IgD-negative memory B cell (primary cell): Measurements from ENCODE around the gene CANT1. TPM values are rescaled to one million over a fixed set of nuclear protein-coding genes. Genes with fewer than 3 reads are reported as not detected.

Source experiments
- H3K27ac Mint-ChIP-seq, 3 donors: one replicate each; pipeline ENCODE4 v1.8.0; 2020 to 2022; ENCODE audit warnings: mild to moderate bottlenecking in 3 of 3, mixed read lengths in 3 of 3, moderate library complexity in 1 of 3
- H3K27me3 Mint-ChIP-seq: one replicate; pipeline ENCODE4 v1.8.0; 2021; ENCODE audit warnings: mixed read lengths
- H3K36me3 Mint-ChIP-seq: one replicate; pipeline ENCODE4 v1.8.0; 2020; ENCODE audit warnings: mild to moderate bottlenecking, mixed read lengths
- H3K4me1 Mint-ChIP-seq, 3 donors: one replicate each; pipeline ENCODE4 v1.8.0; 2020 to 2022; ENCODE audit warnings: mixed read lengths in 3 of 3, mild to moderate bottlenecking in 1 of 3
- H3K4me3 Mint-ChIP-seq, 4 donors: one replicate each; pipeline ENCODE4 v1.8.0; 2020 to 2022; ENCODE audit warnings: mild to moderate bottlenecking in 4 of 4, mixed read lengths in 4 of 4, moderate library complexity in 3 of 4
- H3K9me3 Mint-ChIP-seq, 3 donors: one replicate each; pipeline ENCODE4 v1.8.0; 2020 to 2021; ENCODE audit warnings: mixed read lengths in 3 of 3, mild to moderate bottlenecking in 1 of 3
- polyA plus RNA-seq: library from polyadenylated mRNA; unstranded; fragments of 300-500 nt; fragmentation: Illumina TruSeq; gene quantifications from one replicate; pipeline ENCODE4 v1.2.3, GENCODE V29; 2021

CANT1 gene
- polyA plus RNA-seq, 1 donor from 2014 or later, result 8.6 TPM

DNA sequence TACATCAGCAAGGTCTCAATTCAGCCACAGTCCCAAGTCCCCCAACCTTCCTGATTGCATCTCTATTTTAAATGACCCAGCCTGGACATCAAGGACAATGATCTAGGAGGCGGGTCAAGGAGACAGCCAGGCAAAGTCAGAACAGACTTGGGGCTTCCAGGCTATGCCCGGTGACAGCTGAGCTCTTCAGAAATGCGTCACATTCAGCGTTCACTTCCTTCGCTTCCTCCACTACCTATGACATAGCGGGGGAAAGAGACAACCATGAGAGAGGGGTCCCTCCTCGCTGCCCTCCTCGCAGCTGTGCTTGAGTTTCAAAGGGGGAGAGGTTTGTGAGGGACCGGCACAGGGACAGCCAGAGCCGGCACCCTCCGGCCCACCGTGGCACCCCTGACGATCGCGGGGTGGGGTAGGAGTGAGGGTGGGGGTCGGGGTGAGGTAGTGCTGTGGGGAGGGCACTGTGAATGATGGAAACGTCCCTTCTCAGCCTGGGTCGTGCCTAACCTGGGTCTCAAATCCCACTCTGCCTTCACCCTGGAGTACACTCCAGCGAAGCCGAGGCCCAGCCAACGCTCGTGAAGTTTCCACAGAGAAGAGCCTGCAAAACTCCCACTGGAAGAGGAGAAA is 17.5 kb downstream of the CANT1 start:
- peak overlapping the region in 1 of 4 donors; percentile 17 for H3K4me3 Mint-ChIP-seq
- peaks cover 7% of the 10 kb centered on the region for H3K36me3 Mint-ChIP-seq
- H3K27ac Mint-ChIP-seq, result no peak overlapping the region
- peaks cover 0 to 6% (median under 1%) of the 10 kb centered on the region in 3 donors for H3K4me1 Mint-ChIP-seq
- H3K9me3 Mint-ChIP-seq, result peaks cover 0 to 1% (median 0%) of the 10 kb centered on the region in 3 donors
- peaks cover under 1% of the 10 kb centered on the region for H3K27me3 Mint-ChIP-seq

DNA sequence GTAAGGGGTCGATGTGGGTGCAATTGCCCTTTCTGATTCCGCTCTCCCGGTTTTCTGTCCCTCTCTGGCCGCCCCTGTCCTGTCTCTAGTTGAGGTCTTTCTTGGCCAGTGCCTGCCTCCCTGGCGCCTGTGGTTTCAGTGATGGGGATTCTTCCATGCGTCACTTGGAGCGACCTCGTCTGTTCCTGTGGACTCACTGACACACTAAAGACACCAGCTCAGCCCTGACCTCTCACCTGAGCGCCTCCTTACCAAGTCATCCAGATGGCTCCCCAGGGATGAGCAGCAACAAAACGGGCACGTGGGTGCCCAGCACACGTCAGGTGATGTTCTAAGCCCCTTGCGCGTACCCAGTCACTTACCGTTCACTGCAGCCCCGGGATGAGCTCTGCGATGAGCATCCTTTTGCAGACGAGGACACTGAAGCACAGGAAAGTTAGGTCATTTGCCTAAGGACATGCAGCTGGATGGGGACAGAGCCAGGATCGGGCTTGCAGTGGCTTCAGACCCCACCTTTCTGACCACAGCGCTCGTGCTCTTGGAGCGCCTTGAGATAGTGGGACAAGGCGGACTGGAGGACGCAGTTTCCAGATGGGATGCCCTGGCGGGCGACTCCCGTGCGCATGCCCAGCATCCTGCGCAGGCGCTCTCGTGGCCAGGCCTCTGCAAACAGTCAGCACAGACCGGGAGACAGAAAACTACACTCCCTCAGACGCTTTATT is 18.4 kb downstream of the CANT1 start:
- Mint-ChIP-seq H3K27ac (no peak overlapping the region), H3K27me3 (peaks cover 6% of the 10 kb centered on the region), H3K4me1 (peaks cover 8 to 13% (median 9%) of the 10 kb centered on the region in 3 donors), H3K4me3 (no peak overlapping the region), H3K36me3 (peaks cover 3% of the 10 kb centered on the region), H3K9me3 (peaks cover 0 to 1% (median 0%) of the 10 kb centered on the region in 3 donors)

DNA sequence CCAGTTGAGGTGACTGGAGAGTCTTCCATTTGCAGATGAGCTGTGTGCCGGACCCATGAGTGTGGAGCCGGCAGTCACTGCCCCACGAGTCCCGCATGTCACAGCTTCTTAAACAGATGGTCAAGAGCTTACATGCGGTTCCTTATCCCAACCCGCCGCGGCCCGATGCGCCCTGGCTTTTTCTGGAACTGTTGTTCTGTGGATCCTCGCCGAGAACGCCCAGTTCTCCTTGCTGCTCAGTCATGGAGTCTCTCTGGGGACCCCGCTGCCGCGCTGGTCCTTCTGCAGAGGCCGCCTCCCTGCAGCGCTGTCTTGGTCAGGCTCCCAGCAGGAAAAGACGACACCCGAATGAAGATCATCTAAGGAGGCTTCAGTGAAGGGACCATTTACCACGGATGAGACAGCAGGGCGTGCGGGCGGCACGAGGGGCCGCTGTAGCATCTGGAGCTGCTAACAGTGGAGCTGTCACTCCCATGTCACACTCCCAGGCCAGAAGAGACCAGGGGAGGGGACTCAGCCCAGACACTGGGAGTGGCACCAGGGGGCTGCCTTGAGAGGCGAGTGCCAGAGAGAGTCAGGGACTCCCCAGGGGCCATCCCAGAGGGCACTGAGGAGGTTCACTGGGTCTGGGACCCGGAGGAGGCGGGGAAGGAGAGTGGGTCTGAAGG is 19.1 kb downstream of the CANT1 start:
- Mint-ChIP-seq H3K27ac (no peak overlapping the region), H3K36me3 (peaks cover 3% of the 10 kb centered on the region), H3K4me1 (peaks cover 14 to 18% (median 14%) of the 10 kb centered on the region in 3 donors), H3K27me3 (peaks cover 12% of the 10 kb centered on the region), H3K4me3 (no peak overlapping the region), H3K9me3 (peaks cover 0 to 1% (median 0%) of the 10 kb centered on the region in 3 donors)

DNA sequence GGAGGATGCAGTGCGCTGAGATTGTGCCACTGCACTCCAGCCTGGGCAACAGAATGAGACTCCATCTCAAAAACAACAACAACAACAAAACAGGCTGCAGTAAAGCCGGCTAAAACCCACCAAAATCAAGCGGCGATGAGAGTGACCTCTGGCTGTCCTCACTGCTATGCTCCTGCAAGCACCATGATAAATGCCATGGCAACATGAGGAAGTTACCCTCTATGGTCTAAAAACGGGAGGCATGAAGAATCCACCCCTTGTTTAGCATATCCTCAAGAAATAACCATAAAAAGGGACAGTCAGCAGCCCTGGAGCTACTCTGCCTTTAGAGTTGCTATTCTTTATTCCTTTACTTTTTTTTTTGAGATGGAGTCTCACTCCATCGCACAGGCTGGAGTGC is 21.4 kb downstream of the CANT1 start:
- Mint-ChIP-seq H3K27me3 (peaks cover 12% of the 10 kb centered on the region), H3K27ac (peak overlapping the region in 1 of 3 donors; percentile 5), H3K4me3 (no peak overlapping the region), H3K36me3 (peaks cover 3% of the 10 kb centered on the region), H3K9me3 (no peaks in the 10 kb centered on the region), H3K4me1 (peaks cover 14 to 16% (median 14%) of the 10 kb centered on the region in 3 donors)

DNA sequence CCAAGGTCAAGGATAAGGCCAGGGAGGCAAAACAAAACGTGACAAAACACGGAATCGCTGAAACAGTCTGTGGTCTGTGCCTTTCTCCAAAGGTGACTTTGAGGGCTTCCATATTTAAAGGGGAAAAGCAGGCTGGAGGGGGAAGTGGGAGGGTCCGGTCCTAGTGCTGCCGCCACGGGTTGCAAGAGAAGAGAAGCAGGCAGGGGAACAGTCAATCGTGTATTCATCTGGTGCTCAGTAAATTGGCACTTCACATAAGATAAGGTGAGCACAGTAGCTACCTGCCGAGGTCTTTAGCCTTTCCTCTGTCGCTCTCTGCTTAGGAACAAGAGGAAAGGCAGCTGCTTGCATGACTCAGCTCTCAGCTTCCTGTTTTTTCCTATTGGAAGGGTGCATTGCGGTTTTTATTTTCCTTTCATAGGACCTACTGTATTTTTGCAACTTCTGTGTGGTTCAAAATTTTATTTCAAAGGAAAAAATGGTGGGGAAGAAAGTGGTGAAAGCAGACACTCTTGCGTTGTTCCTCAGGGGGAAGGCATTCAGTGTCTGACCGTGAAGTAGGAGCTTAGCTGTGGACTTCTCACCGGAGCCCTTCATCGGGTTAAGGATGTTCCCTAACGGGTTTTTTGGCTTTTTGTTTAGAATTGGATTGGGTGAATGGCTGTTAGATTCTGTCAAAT is 22.8 kb downstream of the CANT1 start:
- peaks cover 3% of the 10 kb centered on the region for H3K36me3 Mint-ChIP-seq
- no peaks in the 10 kb centered on the region for H3K9me3 Mint-ChIP-seq
- H3K27ac Mint-ChIP-seq, result no peak overlapping the region
- peaks cover 12% of the 10 kb centered on the region for H3K27me3 Mint-ChIP-seq
- H3K4me3 Mint-ChIP-seq, result peak overlapping the region in 1 of 4 donors; percentile 75
- peaks cover 14% of the 10 kb centered on the region in 3 donors for H3K4me1 Mint-ChIP-seq

DNA sequence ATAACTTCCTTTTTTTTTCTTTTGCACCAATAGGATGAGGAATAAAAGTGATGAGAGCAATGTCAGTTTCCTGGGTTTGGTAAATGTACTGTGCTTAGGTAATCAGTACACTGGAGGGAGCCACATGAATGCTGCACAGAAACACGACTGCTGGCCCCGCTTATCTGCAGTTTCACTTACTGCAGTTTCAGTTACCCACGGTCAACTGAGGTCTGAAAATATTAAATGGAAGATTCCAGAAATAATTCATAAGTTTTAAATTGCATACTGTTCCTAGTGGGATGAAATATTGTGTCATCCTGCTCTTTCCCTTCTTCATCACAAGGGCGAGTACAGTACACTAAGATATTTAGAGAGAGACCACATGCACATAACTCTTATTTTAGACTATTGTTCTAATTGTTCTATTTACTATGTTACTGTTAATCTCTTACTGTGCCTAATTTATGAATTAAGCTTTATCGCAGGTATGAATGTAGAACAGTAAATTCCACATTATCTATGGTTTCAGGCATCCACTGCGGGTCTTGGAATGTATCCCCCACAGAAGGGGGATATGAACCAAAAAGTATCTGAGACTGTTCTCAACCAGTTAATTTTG is 23.4 kb downstream of the CANT1 start:
- Mint-ChIP-seq H3K9me3 (no peaks in the 10 kb centered on the region), H3K4me3 (peak overlapping the region in 1 of 4 donors; percentile 75), H3K4me1 (peaks cover 14% of the 10 kb centered on the region in 3 donors), H3K36me3 (peaks cover 3% of the 10 kb centered on the region), H3K27ac (no peak overlapping the region), H3K27me3 (peaks cover 12% of the 10 kb centered on the region)

DNA sequence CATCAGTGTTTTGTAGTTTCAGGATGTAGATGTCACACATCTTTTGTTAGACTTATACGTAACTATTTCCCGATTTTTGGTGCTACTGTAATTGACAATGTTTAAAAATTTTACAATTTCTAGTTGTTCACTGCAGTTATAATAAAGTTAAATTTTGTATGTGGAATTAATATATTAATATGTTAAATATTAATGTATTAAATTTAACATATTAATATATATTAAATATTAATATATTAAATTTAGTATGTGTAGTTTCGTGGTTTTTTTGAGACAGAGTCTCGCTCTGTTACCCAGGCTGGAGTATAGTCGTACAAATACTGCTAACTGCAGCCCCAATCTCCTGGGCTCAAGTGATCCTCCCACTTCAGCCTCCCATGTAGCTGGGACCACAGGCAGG is 24.2 kb downstream of the CANT1 start:
- no peaks in the 10 kb centered on the region for H3K9me3 Mint-ChIP-seq
- H3K4me1 Mint-ChIP-seq, result peaks cover 14% of the 10 kb centered on the region in 3 donors
- H3K4me3 Mint-ChIP-seq, result no peak overlapping the region
- peaks cover 2% of the 10 kb centered on the region for H3K36me3 Mint-ChIP-seq
- H3K27me3 Mint-ChIP-seq, result peaks cover 12% of the 10 kb centered on the region
- H3K27ac Mint-ChIP-seq, result no peak overlapping the region

DNA sequence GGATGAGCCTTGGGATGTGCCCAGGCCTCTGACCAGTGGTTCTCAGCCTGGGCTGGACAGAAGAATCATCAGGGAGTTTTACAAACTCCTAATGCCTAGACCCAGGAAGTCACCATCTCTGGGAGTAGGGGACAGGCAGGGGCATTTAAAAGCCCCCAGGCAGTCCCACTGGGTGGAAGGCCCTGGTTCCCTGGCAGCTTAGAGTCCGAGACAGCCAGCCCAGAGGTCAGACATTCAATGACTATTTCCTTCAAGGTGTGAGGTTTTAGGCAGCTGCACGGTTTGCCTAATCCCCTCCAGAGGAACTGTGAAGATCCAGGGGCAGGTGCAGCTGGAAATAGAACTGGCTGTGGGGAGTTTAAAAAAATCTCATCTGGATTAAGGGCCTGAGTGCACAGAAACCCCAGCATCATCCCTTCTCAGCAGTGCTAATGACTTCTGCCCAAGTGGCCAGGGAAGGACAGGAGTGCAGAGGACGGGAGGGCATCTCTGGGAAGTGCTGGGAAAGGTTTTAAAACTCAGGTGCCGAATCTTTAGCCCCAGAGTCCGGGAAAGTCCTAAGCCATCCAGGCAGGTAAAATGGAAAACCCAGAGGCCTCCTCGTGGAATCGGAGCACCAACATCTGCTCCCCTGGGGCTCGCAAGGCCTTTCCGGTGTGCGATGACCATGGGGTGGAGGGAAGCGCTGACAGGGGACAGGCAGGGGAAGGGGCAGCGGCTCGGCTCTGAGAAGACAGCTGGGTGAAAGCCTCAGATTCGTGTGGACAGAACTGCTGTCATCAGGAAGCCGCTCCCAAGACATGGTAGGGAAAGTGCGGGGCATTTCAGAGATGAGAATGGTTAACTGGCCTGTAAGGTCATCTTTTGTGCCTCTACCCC is 28.3 kb downstream of the CANT1 start:
- no peaks in the 10 kb centered on the region for H3K9me3 Mint-ChIP-seq

DNA sequence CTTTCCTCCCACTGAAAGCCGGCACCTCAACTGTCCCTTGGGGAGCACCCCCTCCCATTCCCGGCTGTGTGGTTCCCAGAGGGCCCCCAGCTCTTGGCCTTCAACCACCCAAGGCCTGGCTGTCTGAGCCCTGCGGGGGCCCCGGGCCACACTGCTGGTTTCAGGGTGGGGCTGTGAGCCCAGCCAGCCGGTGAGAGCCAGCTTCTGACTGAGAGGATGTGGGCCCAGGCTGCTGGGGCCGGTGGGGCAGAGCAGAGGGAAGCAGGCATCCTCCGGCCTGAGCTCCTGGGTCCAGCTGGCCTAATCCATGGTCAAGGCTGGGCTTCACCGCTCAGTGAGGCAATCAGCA is 29.0 kb downstream of the CANT1 start:
- no peaks in the 10 kb centered on the region for H3K9me3 Mint-ChIP-seq
- H3K4me1 Mint-ChIP-seq, result peaks cover 6 to 11% (median 7%) of the 10 kb centered on the region in 3 donors
- no peak overlapping the region for H3K4me3 Mint-ChIP-seq
- no peaks in the 10 kb centered on the region for H3K36me3 Mint-ChIP-seq
- no peaks in the 10 kb centered on the region for H3K27me3 Mint-ChIP-seq
- H3K27ac Mint-ChIP-seq, result no peak overlapping the region

More for the DNA sequence above, 28.3 kb downstream of the CANT1 start:
- Mint-ChIP-seq H3K27me3 (peaks cover 6% of the 10 kb centered on the region), H3K27ac (peak overlapping the region in 1 of 3 donors; percentile 62), H3K4me3 (no peak overlapping the region), H3K36me3 (no peaks in the 10 kb centered on the region), H3K4me1 (peaks cover 12 to 17% (median 13%) of the 10 kb centered on the region in 3 donors)

DNA sequence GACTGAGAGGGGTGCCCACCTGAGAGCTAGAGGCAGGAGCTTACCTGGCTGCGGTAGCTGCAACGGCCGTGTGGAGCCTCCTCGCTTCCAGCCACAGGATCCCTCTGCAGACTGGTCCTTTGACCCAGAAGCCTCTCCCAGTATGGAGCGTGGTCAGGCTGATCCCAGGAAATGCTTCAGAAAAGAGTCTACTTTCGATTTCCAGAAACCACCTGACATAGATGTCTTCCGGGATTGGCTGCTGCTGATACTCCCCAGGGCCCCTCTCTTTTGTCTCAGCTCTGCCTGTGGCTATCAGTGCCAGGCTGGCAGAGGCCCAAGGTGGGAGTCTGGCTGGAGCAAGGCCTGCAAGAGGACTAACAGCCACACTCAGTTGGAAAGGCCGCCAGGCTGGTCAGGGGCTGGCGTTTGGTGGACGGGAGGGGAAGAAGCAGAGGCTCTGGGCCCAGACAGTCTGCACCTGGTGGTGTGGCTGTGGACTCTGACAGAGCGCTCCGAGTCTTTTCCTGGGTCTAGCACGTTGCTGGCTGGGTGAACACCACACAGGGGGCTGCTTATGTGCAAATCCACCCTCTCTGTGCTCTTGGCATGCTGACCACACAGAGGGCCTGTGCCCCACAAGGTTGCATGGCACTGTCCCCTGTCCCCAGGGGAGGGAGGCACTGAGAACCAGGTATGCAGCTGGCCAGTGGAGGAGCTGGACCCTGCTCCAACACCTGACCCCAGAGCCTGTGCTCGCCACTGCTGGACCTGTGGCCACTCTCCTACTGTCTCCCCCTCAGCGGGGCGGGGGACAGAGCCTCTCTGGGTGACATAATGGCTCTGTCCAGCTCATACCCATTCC is 29.6 kb downstream of the CANT1 start, which contains the start of gene LGALS3BP:
Gene LGALS3BP (minus strand): TSS at position 144 of the 844 bp plus-strand sequence. CDS start 2,732 bp downstream, outside the sequence.
- Mint-ChIP-seq H3K27me3 (no peaks in the 10 kb centered on the region), H3K4me1 (peaks cover 6 to 11% (median 10%) of the 10 kb centered on the region in 3 donors), H3K9me3 (no peaks in the 10 kb centered on the region), H3K27ac (no peak within 1 kb of the TSS), H3K36me3 (no peaks in the 10 kb centered on the region), H3K4me3 (peak within 1 kb of the TSS in 1 of 4 donors; percentile 12)

DNA sequence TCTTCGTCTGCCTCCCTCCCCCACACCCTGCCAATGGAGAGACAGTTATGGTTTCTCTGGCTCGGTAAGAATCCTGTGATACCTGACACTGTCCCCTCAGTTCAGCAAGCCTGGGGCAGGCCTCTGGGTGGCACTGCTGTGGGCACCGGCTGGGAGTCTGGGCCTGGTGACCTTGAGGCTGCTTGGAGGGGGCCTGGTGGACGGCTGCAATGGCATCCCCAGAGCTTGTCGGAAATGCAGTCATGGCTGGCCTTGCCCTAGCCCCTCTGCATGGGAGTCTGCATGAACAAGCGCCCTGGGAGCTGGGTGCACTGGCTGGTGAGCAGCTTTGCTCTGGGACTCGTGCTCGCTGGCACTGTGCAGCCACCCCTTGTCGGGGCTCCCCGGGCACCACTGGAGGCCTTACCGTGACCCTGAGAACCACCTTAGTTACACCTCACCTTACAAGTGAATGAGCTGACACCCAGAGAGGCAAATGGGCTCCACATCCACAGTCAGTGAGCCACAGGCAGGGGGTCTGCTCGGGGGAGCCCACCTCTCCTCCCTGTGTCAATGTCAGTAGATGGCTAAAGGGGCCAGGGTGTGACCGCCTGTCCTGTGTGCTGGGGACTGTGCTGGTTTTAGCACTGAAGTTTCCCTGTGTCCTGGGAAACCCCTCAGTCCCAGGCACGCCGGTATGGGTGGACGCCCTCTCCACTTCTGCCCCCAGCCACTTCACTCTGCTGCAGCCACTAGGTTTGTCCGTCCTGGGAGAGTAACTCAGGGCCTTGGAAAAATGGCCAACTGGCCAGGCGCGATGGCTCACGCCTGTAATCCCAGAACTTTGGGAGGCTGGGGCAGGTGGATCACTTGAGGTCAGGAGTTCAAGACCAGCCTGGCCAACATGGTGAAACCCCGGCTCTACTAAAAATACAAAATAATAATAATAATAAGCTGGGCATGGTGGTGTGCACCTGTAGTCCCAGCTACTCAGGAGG is 31.3 kb downstream of the CANT1 start:
- no peaks in the 10 kb centered on the region for H3K9me3 Mint-ChIP-seq
- H3K27ac Mint-ChIP-seq, result no peak overlapping the region
- H3K27me3 Mint-ChIP-seq, result no peaks in the 10 kb centered on the region
- H3K36me3 Mint-ChIP-seq, result no peaks in the 10 kb centered on the region
- H3K4me3 Mint-ChIP-seq, result no peak overlapping the region
- H3K4me1 Mint-ChIP-seq, result peaks cover 6 to 11% (median 10%) of the 10 kb centered on the region in 3 donors

DNA sequence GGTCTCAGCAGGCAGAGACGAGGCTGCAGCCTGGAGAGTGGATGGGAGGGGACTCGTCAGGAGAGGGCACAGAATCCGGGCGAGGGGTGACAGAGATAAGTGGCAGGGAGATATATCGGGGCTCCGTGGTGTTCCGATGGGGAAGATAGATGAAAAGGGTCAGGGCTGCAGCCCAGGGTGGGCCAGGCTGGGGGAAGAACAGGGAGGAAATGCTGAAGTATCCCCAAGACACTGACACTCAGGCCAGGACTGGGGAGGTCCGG is 32.0 kb downstream of the CANT1 start:
- Mint-ChIP-seq H3K27me3 (peaks cover 1% of the 10 kb centered on the region), H3K9me3 (no peaks in the 10 kb centered on the region), H3K36me3 (no peaks in the 10 kb centered on the region), H3K4me3 (peak overlapping the region in 1 of 4 donors; percentile 57), H3K4me1 (peaks cover 6 to 11% (median 10%) of the 10 kb centered on the region in 3 donors), H3K27ac (no peak overlapping the region)
